Measurements from ENCODE around the gene OR52H1.

OR52H1 gene

GRCh38 chr11:5536482-5536881 lies 11.9 kb downstream of the OR52H1 start:
- in situ Hi-C loops (cut with MboI; ENCODE audit: low sequenced_read_pairs), result no loop called here

DNA sequence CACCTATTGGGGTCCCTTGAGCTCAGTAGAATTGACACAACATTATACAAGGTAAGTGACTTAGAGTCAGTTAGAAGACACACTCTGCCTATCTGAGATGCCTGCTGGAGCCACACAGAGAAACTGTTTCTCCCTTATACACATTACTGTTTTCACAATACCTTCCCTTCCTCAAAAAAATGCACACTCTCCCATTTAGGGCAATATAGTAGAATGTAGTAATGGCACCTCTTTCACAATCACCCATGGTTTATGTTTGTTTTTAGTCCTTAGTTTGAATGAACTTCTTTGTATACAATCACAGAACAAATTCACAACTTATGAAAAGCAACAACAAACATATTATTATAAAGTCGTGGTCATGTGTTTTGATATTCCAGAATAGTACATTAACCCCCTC lies 14.3 kb downstream of the OR52H1 start:
- in situ Hi-C loops (cut with MboI; ENCODE audit: low sequenced_read_pairs), result no loop called here

GRCh38 chr11:5531053-5531831 lies 17.1 kb downstream of the OR52H1 start:
- in situ Hi-C loops (cut with MboI; ENCODE audit: low sequenced_read_pairs), result no loop called here

DNA sequence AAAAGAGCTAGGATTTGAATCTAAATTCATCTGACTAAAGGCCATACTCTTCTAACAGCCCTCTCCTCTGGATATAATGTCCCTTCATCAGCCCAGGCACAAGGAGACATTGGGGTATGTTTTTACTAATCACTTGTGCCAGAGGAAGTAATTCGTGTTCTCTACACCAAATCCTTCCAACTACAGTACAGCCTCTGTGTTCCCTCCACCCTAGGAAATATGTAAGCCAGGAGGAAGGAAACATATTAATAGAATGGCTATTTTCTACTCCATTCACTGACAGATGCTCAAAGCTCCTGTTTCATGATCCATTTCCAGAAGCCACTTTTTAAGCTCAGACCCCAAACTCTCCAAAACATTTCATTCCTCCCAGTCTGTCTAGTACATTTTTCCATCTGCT lies 19.8 kb downstream of the OR52H1 start:
- in situ Hi-C loops (cut with MboI; ENCODE audit: low sequenced_read_pairs), result no loop called here

- in situ Hi-C loops (cut with MboI; ENCODE audit: low sequenced_read_pairs), result no loop called here
Observed at GRCh38 chr11:5527716-5528115, 20.6 kb downstream of the OR52H1 start.

- in situ Hi-C loops (cut with MboI; ENCODE audit: low sequenced_read_pairs), result no loop called here
Observed at GRCh38 chr11:5524756-5525155, 23.6 kb downstream of the OR52H1 start.

DNA sequence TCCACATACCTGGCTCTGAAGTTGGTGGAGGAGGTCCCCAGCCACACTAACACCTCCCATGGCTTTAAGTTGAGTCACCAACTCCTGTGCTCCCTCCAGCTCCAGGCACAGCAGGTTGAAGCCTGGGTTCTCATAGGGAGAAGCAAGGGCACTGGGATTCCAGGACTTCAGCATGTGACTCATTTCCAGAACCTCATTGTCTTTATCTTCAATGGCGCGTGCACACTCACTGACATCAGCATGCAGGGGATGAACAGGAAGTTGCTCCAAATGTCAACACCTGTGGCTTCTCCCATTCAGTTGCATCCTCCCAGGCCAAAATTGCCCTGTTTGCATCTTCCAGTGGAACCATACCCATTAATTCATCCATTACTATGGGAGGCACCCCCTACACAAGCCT lies 26.0 kb downstream of the OR52H1 start:
- in situ Hi-C loops (cut with MboI; ENCODE audit: low sequenced_read_pairs), result no loop called here

GRCh38 chr11:5521540-5521939 lies 26.8 kb downstream of the OR52H1 start:
- in situ Hi-C loops (cut with MboI; ENCODE audit: low sequenced_read_pairs), result no loop called here

DNA sequence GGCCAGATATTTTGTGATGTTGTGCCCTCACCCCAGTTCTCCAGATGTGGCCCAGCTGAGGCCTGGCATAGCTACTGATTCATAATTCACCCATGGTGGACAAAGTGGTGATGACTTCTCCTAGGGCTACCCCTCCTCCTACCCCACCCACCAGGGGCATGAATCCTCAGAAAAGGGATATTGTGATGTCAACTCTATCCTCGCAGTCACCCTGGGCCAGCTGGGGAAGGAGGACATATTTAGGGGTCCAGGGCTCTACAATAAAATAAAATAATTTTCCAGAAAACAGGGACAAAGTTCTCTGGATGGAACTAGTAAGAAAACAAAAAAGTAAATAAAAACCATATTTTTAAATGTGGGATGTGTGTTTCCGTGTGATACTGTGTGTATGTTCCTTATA lies 31.7 kb downstream of the OR52H1 start, which contains the start of gene UBQLNL:
UBQLNL (minus strand) TSS at position 101 of the 400 bp plus-strand sequence. CDS start 258 bp downstream, outside the sequence.
- in situ Hi-C loops (cut with MboI; ENCODE audit: low sequenced_read_pairs), result no loop called here

- in situ Hi-C loops (cut with MboI; ENCODE audit: low sequenced_read_pairs), result no loop called here
Observed at GRCh38 chr11:5514841-5515240, 33.5 kb downstream of the OR52H1 start.

DNA sequence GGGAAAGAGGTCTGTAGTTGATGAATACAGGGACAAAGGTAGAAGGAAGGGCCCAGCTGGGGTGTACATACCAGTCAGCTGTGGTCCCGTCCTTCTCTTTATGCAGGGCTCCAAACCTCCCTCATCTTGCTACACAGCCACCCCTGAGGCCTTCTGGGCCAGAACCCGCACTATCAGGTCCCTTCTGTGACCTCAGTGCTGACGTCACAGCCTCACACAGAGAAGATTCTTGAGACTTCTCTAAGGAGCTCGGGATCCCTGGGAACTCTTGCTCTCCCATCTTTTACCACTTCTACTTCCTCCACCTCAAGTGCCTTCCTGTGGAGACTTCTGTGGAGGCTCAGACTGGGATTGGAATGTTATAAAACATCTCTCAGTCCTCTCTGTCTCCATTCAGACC lies 38.5 kb downstream of the OR52H1 start, which contains the start of gene UBQLN3:
UBQLN3 (minus strand) TSS at position 155 of the 400 bp plus-strand sequence. CDS start 399 bp downstream, outside the sequence.
- in situ Hi-C loops (cut with MboI; ENCODE audit: low sequenced_read_pairs), result no loop called here

- in situ Hi-C loops (cut with MboI; ENCODE audit: low sequenced_read_pairs), result no loop called here
Observed at GRCh38 chr11:5508605-5509004, 39.7 kb downstream of the OR52H1 start.

DNA sequence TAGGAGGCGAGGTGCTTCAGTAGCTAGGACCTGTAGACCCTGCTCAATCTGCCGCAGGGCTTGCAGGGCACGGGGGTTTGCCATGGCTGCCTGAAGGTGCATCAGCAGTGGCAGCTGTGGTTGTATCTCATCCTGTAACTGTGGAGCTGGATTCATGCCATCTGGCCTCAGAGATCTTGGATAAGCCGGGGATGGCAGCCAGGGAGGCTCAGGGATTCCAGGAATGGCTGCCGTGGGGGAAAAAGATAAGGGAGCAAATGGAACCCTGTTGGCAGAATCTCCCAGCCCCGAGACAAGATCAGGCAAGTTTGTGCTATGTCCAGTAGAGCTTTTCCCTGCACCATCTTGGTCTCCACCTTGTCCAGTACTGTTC lies 40.4 kb downstream of the OR52H1 start:
- in situ Hi-C loops (cut with MboI; ENCODE audit: low sequenced_read_pairs), result no loop called here

- in situ Hi-C loops (cut with MboI; ENCODE audit: low sequenced_read_pairs), result no loop called here
Observed at GRCh38 chr11:5507177-5507932, 41.0 kb downstream of the OR52H1 start.

DNA sequence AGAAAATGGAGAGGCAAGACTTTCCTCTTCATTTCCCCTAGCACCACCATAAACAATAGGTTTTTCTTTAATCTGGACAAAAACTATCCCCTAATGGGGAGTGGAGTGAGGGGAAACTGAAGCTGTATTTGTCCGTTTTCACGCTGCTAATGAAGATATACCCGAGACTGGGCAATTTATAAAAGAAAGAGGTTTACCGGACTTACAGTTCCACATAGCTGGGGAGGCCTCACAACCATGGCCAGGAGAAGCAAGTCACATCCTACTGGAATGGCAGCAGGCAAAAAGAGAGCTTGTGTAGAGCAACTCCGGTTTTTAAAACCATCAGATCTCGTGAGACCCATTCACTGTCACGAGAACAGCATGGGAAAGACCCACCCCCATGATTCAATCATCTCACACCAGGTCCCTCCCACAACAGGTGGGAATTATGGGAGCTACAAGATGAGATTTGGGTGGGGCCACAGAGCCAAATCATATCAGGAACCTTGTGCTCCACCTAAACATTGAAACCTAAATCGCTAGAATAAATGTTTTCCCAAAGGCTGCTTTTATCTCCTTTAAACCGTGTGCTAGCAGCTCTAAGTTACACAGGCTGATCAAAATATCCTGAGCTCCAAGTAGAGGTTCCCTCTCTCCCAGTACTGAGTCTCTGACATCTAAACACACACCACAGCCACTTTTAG lies 42.8 kb downstream of the OR52H1 start:
- in situ Hi-C loops (cut with MboI; ENCODE audit: low sequenced_read_pairs), result no loop called here

- in situ Hi-C loops (cut with MboI; ENCODE audit: low sequenced_read_pairs), result no loop called here
Observed at GRCh38 chr11:5504403-5504921, 43.9 kb downstream of the OR52H1 start.

- in situ Hi-C loops (cut with MboI; ENCODE audit: low sequenced_read_pairs), result no loop called here
Observed at GRCh38 chr11:5500393-5500801, 47.9 kb downstream of the OR52H1 start.

DNA sequence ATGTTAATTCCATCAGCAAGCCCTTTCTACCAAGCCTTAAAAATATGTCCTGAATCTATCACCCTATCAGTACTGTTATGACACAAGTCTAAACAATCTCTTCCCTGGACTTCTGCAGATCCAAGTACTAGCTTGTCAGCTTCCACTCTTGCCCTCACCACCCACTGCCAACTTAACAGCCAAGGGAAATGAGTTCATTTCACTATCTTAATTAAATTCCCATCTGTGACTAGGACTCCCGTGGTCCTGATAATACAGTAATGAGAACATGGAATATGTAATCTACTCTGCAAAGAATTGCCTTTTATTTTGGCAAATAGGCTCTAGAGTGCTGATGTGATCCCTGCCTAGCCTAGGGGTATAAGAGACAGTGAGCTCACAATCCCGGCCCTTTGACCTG lies 48.7 kb downstream of the OR52H1 start:
- in situ Hi-C loops (cut with MboI; ENCODE audit: low sequenced_read_pairs), result no loop called here

Measured in HL-60/S4 treated with phorbol 12-myristate 13-acetate at 8.2 ng/mL for 4 days and 3 days (cell line).